GM06990 (cell line): ENCODE measurements around the gene CD177.
"Not testable (repeated sequence)": the region's sequence is repeated elsewhere in the genome, so short reads cannot be mapped to it uniquely, and the experiment has no call there.

Experiments used
- DNase-seq: peaks from one replicate; pipeline ENCODE4 v3.0.0-alpha.2; 2011; ENCODE audit not compliant: insufficient read length; ENCODE audit errors: extremely low read depth
- H3K27me3 ChIP-seq: replicated peaks from 2 replicates; pipeline ENCODE4 v1.6.0; 2011; ENCODE audit warnings: low read length; ENCODE audit not compliant: control insufficient read depth, insufficient read depth
- H3K36me3 ChIP-seq: 2 replicates; pipeline ENCODE4 v1.5.1; 2011; ENCODE audit warnings: low read length; ENCODE audit not compliant: control insufficient read depth, insufficient read depth
- H3K4me3 ChIP-seq: replicated peaks from 2 replicates; pipeline ENCODE4 v1.5.1; 2011; ENCODE audit warnings: low read depth, mild to moderate bottlenecking, control low read depth, low read length
- TF ChIP-seq, protein P1 (sequence below): IDR thresholded peaks from 2 replicates; pipeline ENCODE4 v1.5.1; 2011; ENCODE audit warnings: low read length, control low read depth, mild to moderate bottlenecking, inconsistent platforms; ENCODE audit not compliant: insufficient read depth, poor library complexity, severe bottlenecking

The CD177 gene

DNA sequence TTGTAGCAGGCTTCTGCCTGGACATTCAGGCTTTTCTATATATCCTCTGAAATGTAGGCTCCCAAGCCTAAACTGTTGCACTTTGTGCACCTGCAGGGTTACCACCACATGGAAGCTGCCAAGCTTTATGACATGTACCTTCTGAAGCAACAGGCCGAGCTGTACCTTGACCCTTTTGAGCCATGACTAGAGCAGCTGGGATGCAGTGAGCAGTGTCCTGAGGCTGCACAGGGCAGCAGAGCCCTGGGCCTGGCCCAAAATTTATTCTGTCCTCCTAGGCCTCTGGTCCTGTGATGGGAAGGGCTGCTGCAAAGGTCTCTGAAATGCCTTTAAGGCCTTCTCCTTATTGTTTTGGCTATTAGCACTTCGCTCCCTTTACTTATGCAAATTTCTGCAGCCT lies 23.5 kb upstream of the CD177 start:
- no peaks in the 10 kb centered on the region for H3K27me3 ChIP-seq
- DNase-seq: no peak
- no peaks in the 10 kb centered on the region for H3K36me3 ChIP-seq
- TF ChIP-seq, protein P1, sequence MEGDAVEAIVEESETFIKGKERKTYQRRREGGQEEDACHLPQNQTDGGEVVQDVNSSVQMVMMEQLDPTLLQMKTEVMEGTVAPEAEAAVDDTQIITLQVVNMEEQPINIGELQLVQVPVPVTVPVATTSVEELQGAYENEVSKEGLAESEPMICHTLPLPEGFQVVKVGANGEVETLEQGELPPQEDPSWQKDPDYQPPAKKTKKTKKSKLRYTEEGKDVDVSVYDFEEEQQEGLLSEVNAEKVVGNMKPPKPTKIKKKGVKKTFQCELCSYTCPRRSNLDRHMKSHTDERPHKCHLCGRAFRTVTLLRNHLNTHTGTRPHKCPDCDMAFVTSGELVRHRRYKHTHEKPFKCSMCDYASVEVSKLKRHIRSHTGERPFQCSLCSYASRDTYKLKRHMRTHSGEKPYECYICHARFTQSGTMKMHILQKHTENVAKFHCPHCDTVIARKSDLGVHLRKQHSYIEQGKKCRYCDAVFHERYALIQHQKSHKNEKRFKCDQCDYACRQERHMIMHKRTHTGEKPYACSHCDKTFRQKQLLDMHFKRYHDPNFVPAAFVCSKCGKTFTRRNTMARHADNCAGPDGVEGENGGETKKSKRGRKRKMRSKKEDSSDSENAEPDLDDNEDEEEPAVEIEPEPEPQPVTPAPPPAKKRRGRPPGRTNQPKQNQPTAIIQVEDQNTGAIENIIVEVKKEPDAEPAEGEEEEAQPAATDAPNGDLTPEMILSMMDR: no peak
- no peak overlapping the region for H3K4me3 ChIP-seq

DNA sequence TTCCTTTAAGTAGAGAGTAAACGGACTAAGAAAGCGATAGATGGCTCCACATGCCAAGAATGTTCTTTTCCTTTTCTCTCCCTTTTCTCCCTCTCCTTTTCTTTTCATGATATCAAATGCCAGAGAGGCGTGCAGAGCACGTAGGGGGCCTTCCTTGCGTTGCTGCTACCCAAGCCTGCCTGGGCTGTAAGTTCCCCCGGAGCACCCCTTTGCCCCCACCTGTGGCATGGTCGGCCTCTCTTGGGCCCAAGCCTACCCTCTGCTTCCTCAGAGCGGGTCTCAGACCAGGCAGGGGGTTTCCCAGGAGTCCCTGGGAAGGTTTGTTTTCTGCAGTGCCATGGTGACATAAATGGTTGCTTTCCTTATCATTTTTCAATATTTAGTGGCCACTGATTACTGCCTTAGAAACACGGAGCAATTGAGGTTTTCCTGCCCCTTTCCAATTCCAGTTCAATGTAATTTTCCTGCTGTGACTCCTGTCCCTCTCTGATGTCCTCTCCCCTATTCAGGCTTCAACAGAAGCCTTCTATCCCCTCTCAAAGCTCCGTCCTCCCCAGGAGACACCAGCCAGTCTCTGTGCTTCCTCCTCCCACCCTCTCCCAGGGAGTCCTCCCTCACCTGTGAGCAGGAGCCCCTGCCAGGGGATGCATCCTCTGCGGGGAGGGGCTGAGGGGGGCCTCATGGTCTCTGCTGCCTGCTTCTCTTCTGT lies 22.6 kb upstream of the CD177 start:
- DNase-seq: no peak
- H3K27me3 ChIP-seq: no peaks in the 10 kb centered on the region
- no peaks in the 10 kb centered on the region for H3K36me3 ChIP-seq
- TF ChIP-seq, protein P1: no peak
- no peak overlapping the region for H3K4me3 ChIP-seq

DNA sequence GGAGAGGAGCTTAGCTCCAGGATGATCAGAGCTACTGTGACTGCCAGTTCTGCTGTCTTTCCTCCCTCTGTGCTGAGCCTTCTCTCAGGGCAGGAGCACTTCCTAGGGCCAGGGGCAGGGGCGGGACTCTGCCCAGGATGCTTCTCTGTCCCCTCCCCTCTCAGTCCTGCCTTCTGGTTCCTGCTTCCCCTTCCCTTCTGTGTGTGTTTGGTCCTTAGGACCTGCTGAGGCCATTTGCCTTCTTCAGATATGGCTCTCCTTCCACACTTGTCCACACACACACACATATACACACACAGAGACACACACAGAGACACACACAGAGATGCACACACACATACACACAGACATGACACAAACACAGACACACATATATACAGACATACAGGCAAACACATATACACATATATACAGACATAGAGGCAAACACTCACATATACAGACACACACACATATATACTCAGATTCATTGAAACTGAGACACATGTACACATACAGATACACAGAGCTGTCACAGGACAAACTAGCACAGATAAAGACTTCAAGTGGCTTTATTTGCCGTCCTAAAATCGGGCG lies 22.0 kb upstream of the CD177 start:
- Histone ChIP-seq H3K36me3 (no peaks in the 10 kb centered on the region), H3K4me3 (no peak overlapping the region), H3K27me3 (no peaks in the 10 kb centered on the region)
- TF ChIP-seq, protein P1: no peak
- DNase-seq: no peak

DNA sequence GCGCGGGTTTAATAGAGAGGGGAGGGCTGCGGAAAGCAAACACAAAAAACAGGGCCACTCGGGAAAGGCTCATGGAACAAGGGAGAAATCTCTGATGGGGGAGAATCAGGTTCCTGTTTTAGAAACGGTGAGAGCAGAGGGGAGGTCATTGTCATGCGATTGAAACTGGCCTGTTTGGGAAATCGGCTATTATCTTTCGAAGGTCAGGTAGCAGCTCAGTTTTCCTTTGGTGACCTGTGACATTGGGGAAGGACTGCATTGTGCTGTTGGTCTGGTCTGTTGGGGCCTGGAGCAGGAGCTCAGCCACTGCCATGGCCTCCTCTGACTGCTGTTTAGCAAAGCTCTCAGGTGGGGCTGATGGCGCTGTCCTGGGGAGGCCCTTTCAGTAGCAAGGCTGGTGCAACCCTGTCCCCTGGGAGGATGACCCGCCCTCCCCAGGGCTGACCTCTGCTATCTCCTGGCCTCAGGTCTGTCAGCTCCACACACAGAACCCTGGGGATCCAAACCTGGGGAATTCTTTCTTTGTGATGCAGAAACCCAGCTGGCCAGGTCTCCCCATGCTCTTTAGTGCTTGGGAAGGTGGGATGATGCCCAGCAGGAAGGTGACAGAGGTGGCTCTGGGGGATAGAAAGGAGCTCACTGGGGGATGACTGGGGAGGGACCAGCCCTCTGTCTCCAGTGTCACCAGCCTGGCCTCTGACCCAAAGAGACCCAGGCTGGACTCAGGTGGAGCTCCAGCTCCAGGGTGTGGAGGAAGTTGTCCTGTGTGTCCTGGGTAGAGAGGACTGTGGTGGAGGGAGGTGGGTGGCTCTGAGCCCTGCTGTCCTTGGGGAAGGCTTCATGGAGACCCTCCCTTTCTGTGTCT lies 21.2 kb upstream of the CD177 start:
- H3K4me3 ChIP-seq: no peak overlapping the region
- TF ChIP-seq, protein P1: no peak
- no peak for DNase-seq

DNA sequence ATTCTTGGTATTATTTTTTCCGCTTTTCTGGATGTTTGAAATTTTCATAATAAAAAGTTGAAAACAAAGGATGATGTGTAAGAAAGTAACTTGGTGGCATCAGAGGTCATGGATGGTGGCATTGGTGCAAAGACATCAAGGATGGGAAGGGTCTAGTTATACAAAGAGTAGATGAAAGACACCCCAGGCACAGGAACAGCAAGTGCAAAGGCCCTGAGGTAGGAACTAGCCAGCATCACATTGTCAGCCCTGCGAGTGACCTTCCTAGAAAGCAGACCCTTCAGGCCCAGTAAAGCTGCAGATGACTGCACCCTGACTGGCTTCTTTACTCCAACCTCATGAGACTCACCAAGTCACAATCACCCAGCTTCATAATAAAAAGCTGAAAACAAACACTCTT lies 17.0 kb upstream of the CD177 start:
- DNase-seq, H3K36me3 ChIP-seq, H3K4me3 ChIP-seq, H3K27me3 ChIP-seq: not testable (repeated sequence)

More for the DNA sequence above, 21.2 kb upstream of the CD177 start:
- H3K27me3 ChIP-seq: no peaks in the 10 kb centered on the region
- H3K36me3 ChIP-seq: no peaks in the 10 kb centered on the region

DNA sequence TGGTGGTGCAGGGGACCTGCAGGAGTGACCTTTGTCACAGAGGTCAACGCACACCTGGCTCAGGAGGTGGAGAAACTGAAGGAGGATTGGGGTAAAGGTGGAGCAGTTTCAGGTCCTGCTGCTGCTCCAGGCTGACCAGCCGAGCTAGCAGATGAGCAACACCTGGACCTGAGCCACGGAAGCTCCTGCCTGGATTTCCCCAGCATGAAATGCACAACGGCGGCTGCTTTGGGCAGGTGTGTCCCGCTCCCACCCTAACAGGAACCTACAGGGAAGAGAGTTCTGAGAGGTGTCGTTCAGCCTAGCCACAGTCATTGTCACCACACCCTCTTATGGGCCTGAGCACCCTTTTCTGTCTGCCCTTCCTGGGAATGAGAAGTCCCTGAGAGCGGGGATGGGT lies 15.7 kb upstream of the CD177 start:
- Histone ChIP-seq H3K36me3 (no peaks in the 10 kb centered on the region), H3K4me3 (no peak overlapping the region), H3K27me3 (no peaks in the 10 kb centered on the region)
- DNase-seq: no peak
- TF ChIP-seq, protein P1: no peak
